GM13977 (cell line): ENCODE results near the gene TSPYL4.

ENCODE experiments used
- DNase-seq: peaks from one replicate; pipeline ENCODE4 v3.0.0; 2012; ENCODE audit warnings: low spot score
- CTCF ChIP-seq: IDR thresholded peaks from 2 replicates; pipeline ENCODE4 v1.5.1; 2012; ENCODE audit warnings: mild to moderate bottlenecking, control low read depth; ENCODE audit not compliant: insufficient read depth; ENCODE audit errors: extremely low read depth, missing control alignments
- in situ Hi-C: fragments of 300-500 bp; cut with MboI; formaldehyde crosslinking; loops from one replicate; pipeline ENCODE4 v1.12.0; 2022; ENCODE audit warnings: low sequenced_read_pairs, low pct_unique_long_range_greater_than_20kb, mixed read lengths, inconsistent platforms; ENCODE audit not compliant: unreplicated experiment

Gene TSPYL4

GRCh38 chr6:116277124-116277523 lies 23.2 kb upstream of the TSPYL4 start:
- DNase-seq = no peak
- in situ Hi-C loops = no loop called here
- TF ChIP-seq CTCF = no peak

- DNase-seq = no peak
- no peak for TF ChIP-seq CTCF
Measured at GRCh38 chr6:116271149-116271708, 17.4 kb upstream of the TSPYL4 start.

GRCh38 chr6:116268589-116269293 lies 14.9 kb upstream of the TSPYL4 start:
- in situ Hi-C loops = loop anchor here (10.0 kb wide), 1 partner anchor 296 kb away; no protein-coding TSS in a partner anchor
- peak; percentile 49 for DNase-seq
- peak; percentile 71 for TF ChIP-seq CTCF

More at GRCh38 chr6:116271149-116271708, 17.4 kb upstream of the TSPYL4 start:
- in situ Hi-C loops = no loop called here

GRCh38 chr6:116267836-116268588 lies 14.1 kb upstream of the TSPYL4 start:
- in situ Hi-C loops = loop anchor here (10.0 kb wide), 1 partner anchor 297 kb away; no protein-coding TSS in a partner anchor
- no peak for TF ChIP-seq CTCF
- no peak for DNase-seq

- in situ Hi-C loops = loop anchor here (10.0 kb wide), 1 partner anchor 298 kb away; no protein-coding TSS in a partner anchor
- no peak for DNase-seq
- TF ChIP-seq CTCF = no peak
Measured at GRCh38 chr6:116266803-116267202, 12.9 kb upstream of the TSPYL4 start.

GRCh38 chr6:116265041-116265829 lies 11.4 kb upstream of the TSPYL4 start:
- in situ Hi-C loops = loop anchor here (10.0 kb wide), 1 partner anchor 300 kb away; no protein-coding TSS in a partner anchor
- no peak for TF ChIP-seq CTCF
- no peak for DNase-seq
